Endometrial microvascular endothelial cells (primary cell): Measurements from ENCODE around the gene NUP93. TPM values are rescaled to one million over a fixed set of nuclear protein-coding genes. Genes with fewer than 3 reads are reported as not detected.

Source experiments
- in situ Hi-C: cut with HindIII; loops from 2 replicates; pipeline ENCODE4 v1.10.0; 2017; ENCODE audit warnings: low sequenced_read_pairs, low pct_unique_long_range_greater_than_20kb; ENCODE audit errors: inconsistent ontology term
- total RNA-seq: library from RNA; depleted of rRNA; stranded (reverse); fragments of >200 nt; gene quantifications from one replicate; pipeline ENCODE4 v1.2.3, GENCODE V29; 2015; ENCODE audit errors: inconsistent ontology term

The NUP93 gene
- total RNA-seq = 99.0 TPM

DNA sequence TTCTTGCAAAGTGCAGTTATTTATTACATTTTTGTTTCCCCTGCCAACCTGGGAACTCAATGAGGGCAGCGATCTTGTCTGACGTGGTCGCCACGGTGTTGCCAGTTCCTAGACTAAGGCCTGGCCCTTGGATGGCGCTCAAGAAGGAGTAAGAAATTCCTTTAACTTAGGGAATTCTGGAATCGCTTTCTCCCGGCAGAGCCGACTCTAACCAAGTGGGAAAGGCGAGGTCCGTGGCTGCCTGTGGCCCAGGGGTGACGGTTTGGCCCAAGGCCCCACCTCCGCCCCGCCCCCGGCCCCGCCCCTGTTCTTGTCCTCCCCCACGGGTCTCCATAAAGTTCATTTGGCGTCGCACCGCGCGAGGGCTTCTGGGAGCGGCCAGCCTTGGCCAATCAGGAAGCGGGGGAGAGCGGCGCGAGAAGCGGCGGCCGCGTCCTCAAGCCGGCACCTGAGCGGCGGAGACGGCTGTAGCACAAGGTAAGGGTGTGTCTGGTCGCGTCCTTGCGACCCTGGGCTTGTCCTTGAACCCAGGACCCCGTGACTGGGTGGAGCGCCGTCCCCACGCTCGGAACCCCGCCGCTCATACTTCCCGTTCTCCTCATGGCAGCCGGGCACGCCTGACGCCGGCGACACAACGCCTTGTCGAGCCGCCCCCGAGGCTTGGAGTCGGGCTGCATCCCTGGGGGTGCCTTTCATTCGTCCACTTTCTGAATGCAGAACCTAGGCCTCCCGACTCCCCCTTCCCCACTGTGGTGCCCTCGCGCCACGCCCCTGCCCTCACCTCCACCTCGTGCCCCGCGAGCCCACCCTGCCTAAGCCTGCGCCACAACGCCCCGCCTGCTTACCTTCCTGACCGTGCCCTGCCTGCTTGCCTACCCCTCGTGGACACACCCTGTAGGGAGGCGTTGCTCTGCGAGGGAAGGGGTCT, at the start of gene NUP93:
NUP93 (plus strand) TSS at position 395 of the 928 bp plus-strand sequence. CDS start 18,119 bp downstream, outside the sequence.
- in situ Hi-C loops = no loop called here

DNA sequence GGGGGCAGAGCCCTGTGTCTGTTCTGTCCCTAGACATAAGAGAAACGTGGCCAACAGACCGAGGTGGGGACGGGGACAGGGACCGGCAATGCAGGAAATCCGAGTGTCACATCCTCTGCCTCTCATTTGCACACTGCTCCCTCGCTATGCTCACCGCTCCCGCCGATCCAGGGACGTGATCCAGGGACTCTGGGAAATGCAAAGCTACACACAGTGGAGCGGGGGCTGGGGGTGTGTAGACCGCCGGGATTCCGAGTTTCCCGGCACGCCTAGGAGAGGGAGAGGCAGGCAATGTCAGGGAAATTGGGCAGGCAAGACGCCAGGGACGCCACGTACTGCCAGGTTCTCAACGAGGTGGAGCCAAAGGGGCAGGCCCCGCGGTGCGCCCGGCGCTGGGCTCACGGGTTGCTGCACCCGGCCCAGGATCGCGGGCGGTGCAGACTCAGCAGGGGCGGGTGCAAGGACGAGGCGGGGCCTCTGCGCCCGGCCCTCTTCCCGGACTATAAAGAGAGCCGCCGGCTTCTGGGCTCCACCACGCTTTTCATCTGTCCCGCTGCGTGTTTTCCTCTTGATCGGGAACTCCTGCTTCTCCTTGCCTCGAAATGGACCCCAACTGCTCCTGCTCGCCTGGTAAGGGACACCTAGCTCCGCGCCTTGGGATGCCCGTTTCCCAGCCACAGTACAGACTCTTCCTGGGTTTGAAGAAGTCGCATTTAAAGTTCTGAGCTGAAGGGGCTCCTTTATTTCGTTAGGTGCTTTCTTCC, 47.8 kb upstream of the NUP93 start, which contains the start of gene MT1X:
MT1X (plus strand) TSS at position 532 of the 764 bp plus-strand sequence; CDS start at position 603, 71 bp downstream.
- in situ Hi-C loops = no loop called here

DNA sequence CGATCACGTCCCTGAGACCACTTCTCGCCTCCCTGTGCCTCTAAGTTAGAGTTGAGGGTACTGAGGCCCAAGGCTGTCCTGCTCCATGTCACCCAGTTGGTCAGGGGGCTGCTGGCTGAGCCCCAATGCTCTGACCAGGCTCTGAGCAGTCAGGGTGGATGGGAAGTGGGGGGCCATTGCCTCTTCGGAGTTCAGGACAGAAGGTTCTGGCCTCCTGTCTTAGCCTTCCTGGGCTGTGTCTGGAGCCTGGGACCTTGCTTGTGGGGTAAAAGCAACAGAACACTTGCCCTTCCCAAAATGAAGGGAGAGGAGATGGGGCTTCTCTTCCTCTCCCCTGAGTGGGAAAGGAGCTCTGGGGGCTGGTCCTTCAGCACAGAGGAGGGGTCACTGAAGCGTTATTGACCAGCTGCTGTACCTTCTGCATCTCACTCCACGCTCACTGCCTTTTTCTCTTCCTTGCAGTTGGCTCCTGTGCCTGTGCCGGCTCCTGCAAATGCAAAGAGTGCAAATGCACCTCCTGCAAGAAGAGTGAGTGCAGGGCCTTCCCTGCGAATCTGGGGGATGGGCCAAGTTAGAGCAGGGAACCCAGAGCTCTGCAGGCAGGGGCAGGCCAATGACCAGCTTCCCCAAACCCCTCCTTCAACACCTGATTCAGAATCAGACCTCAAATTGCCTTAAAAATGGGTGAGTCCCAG, 47.1 kb upstream of the NUP93 start:
- in situ Hi-C loops = no loop called here

DNA sequence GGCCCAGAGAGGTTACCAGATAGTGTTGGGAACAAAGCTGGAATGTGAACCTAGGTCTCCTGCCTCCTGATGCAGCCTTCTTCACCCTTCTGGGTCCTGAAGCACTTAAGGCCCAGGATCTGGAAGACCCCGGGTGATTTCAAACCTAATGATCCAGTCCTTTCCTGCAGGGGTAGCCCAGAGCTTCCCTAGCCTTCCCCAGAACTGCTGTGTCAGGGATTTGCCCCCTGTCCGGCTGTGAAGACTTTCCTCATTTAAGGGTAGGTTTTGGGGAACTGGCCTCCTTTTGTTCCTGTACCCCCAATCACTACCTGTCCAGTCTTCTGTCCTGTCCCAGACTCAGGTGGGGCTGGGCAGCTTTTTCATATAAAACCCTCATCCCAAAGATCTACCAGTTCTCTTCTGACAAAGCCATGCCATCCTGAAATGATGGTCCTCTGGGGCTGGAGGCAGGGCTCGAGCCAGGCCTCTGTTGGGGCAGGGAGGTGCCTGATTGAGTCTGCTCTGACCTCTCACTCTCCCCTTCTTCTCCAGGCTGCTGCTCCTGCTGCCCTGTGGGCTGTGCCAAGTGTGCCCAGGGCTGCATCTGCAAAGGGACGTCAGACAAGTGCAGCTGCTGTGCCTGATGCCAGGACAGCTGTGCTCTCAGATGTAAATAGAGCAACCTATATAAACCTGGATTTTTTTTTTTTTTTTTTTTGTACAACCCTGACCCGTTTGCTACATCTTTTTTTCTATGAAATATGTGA, 46.3 kb upstream of the NUP93 start:
- in situ Hi-C loops = no loop called here

DNA sequence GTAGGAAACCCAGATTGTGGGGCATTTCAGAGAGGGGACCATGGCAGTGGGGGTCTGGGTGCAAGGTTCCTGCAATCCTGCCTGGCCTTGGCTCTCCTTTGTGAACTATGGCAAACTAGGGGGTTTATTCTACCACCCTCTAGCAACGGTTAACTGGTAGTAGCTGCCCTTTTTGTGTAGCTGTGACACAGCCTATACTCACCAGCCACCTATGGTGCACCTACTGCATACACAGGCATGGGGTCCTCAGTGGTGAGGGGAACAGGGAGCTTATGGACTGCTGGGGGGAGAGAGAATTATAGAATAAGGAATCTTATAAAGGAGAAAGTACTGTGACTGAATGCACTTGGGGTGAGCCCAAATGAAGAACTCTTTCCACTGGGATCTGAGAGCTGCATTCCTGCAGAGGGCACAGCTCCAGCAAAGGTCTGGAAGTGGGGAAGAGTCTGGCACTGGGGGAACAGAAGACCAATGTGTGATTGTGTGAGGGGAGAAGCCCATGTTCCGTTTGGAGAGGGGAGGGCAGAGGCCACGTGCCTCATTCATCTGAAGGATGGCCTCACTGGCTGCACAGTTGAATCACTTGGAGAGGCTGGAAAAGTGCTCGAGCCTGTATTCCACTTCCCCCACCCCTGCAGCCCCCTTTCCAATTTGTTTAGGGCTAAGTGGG, 45.5 kb upstream of the NUP93 start:
- in situ Hi-C loops = no loop called here

DNA sequence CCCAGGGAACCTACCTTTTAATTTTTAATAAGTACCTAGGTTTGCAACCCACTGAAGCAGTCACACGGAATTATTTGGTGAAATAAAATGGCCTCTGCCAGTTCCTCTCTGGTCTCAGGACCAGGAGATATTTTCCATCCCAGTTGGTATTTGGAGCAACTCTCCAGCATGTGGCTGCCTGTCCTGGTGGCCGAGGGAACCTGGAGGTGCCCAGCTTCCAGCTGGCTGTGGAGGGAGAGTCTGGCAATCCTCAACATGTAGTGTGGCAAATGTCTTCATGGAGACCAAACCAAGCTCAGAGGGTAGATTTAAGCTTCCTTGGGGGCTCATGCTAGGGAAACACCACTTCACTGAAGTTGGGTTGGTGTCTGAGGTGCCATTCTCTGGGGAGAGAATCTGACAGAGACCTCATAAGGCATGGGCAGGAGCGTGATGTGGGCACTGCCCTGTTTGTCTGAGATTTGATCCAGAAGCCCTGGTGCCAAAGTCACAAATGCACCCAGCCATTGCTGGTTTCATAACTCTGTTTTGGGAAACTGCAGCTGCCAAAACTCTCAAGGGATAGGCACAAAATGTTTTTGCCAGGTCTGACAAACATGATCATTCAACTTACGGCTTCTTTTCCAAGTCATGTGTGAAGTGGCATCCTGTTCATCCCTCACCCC, 44.9 kb upstream of the NUP93 start:
- in situ Hi-C loops = no loop called here

DNA sequence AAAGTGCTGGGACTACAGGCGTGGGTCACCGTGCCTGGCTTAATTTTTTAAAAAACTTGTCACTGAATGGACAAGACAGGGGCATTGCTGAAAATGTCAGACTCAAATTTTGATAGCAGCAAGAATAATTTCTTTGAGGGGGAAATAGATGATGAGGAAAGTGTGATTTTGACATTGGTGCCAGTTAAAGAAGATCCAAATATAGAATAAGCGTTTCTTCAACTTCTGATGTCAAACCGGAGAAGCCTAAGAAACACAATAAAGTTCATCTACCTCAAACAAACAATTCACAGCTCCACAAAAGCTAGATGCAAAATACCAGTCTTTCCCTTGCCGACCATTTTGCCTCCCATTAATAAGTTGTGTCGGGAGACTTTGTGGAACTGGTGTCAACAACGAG, 43.2 kb upstream of the NUP93 start:
- in situ Hi-C loops = no loop called here

DNA sequence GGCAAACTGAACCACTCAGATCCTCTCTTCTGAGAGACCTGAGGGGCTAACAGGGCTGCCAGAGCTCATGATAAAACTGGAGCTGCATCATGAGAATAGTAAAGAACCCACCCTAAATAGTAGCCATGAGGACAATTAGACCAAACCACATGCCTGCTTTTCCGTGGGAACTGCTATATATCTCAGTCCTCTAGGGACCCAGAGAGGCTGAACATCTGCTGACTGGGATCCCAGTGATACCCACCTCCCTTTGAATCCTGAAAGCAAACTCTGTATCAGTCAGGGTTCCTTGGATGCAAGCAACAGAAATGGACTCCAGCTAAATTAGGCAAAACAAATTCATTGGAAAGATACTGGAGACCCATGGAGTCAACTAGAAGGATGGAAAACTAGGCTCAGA, 41.2 kb upstream of the NUP93 start:
- in situ Hi-C loops = no loop called here

DNA sequence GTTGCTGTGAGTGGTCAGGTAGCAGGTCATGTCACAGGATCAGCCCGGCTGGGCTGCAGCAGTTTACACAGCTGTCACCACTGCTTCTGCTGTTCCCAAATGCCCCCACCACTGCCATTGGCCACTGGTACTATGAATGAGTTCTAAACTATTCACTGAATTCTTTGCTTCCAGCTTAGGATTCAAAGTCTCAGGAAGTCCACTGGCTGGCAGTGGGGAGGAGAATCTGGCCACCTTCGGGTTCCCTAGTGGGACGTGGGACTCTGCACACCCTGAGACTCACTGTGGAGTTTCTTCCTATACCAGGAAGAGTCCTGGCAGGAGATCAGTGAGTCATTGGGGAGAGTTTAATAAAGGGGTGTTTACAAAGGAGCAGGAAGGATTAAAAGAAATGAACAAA, 40.8 kb upstream of the NUP93 start:
- in situ Hi-C loops = no loop called here

DNA sequence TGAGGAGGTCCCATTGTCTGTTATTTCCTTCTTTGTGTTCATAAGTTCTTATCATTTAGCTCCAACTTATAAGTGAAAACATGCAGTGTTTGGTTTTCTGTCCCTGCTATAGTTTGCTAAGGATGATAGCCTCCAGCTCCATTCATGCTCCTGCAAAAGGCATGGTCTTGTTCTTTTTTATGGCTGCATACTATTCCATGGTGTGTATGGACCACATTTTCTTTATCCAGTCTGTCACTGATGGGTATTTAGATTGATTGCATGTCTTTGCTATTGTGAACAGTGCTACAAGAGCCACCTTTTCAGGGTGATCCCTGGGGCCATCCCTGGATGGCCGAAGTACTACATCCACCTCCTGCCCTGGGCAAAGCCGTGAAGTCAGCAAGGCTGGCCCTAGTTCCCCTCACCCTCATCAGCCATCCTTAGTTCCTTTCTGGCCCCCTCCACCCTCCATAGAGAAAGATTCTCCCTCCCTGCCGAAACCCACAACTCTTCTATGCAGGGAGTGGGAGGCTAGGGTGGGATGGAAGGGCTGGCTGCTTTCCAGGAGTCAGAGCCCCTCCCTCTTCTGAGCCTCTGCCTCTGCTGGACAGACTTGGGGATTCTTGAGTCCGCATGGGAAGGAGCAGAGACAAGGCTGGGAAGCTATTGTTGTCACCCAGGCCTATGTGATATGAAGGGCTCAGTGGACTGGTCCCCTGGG, 39.4 kb upstream of the NUP93 start:
- in situ Hi-C loops = no loop called here

DNA sequence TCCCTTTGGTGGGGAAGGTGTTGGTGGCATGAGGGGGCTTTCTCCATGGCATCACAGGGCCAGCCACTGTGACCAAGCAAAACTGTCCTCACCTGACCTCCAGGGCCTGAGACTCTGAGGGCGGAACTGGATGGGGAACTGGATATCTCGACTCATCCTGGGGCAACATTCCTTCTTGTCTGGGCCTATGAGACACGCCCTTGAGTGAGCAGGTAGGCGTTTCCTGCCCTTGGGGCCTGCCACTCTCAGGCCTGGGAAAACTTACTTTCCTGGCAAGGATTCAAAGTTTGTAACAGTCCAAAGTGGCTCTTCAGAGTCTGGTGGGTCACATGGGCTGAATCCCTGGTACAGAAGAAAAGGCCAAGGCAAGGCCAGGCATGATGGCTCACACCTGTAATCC, 38.0 kb upstream of the NUP93 start:
- in situ Hi-C loops = no loop called here

DNA sequence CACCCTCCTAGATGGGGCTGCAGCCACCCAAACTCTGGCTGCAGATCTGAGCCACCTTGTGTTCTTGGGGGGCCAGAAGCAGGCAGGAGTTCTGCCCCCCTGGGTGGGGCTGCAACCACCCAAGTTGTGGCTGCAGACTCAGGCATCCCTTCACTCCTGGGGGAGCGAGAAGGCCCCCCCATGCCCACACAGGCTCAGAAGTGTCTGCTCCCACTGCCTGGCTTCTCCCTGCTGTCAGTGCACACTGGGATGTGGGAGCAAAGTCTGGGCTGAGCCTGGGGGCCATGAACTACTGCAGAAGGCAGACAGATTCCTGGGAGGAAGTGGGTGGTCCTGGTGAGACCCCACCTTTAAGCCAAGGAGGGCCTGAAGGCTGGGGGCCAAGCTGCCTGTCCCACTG, 34.7 kb upstream of the NUP93 start:
- in situ Hi-C loops = no loop called here

DNA sequence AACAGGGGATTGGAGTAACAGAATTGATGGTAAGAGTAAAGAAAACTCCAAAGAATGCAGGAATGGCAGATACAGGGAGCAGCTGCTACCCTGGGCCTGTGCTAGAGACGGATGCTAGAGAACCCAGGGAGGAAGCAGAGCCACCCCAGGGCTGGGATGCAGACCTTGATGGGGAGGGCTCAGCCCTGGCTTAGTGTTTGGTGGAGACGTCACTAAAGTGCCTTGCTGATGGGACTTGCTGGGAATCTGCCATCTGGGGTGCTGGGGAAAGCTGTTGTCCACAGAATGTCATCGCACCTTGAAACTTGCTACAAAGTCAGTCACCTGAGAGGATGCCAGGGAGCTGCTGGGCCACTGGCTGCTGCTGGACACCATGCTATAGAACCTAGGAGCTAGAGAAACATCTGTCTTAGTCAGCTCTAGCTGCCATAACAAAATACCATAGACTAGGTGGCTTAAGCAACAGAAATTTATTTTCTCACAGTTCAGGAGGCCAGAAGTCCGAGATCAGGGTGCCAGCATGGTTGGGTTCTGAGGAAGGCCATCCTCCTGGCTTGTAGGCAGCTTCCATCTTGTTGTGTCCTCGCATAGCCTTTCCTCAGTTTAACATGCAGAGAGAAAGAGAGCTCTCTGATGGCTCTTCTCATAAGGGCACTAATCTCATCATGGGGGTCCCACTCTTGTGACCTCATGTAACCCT, 32.3 kb upstream of the NUP93 start:
- in situ Hi-C loops = no loop called here

DNA sequence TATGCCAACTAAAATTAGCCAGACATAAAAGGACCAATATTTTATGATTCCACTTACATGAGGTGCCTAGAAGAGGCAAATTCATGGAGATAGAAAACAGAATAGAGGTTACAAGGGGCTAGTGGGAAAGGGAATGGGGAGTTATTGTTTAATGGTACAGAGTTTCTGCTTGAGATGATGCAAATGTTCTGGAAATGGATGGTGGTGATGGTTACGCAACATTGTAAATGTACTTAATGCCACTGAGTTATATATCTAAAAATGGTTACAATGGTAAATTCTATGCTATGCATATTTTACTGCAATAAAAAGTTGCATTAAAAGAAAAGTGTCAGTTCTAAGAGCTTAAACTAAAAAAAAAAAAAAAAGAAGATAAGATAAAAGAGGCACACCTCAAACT, 29.7 kb upstream of the NUP93 start:
- in situ Hi-C loops = no loop called here

DNA sequence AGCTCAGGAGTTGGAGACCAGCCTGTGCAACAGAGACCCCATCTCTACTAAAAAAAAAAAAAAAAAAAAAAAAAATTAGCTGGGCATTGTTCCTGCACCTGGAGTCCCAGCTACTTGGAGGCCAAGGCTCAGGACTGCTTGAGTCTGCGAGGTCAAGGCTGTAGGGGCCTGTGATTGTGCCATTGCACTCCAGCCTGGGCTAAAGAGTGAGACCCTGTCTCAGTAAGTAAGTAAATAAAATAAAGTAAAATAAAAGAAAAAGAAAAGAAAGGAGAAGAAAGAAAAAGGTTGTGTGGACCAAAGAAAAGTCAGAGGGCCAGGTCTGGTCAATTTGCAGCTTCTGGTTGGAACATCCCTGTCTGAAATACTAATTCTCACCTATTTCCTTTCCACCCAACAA, 29.3 kb upstream of the NUP93 start:
- in situ Hi-C loops = no loop called here

DNA sequence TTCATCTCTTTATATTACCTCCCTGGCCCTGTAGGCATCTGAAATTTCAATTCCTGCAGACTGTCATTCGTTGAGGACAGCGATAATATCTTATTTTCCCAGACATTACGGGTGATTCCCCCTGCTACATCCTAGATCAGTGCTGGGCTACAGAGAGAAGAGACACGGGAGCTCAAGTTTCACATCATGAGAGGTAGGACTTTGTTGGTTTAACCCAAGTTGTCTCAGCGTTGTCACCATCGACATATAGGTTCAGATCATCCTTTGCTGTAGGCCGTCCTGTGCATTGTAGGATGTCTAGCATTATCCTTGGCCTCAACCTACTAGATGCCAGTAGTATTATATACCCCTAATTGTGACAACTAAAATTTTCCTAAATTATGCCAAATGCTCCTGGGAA, 28.4 kb upstream of the NUP93 start:
- in situ Hi-C loops = no loop called here

DNA sequence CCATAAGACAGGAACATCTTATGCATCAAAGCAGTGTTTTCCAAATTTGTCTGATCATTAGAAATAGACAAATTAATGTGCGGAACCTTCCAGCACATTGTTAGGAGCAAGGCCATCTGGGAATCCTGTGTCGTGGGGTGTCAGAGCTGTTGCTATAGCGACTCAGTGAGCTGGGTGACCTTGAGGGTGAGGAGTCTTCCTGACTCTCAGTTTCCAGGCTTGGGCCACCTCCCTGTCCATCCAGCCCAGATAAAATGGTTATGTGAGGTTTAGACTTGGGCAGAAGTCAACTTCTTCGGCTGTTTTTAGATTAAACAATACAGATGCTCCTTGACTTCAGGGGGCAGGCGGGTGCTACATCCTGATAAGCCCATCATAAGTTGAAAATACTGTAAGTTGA, 27.1 kb upstream of the NUP93 start:
- in situ Hi-C loops = no loop called here
